GM19351 (cell line): ENCODE data around the gene ELMO1.

Source experiments
- ATAC-seq: cut with Tn5 transposase; IDR thresholded peaks from one replicate; pipeline ENCODE4 v1.9.1; 2021; ENCODE audit warnings: mild to moderate bottlenecking, moderate library complexity; ENCODE audit not compliant: unreplicated experiment

ELMO1 gene

GRCh38 chr7:37234334-37234733, 214.3 kb downstream of the ELMO1 start:
- no peak for ATAC-seq

- no peak for ATAC-seq
These were observed 217.1 kb downstream of the ELMO1 start for GRCh38 chr7:37231613-37232012.

GRCh38 chr7:37230221-37230620, 218.4 kb downstream of the ELMO1 start:
- ATAC-seq = no peak

- ATAC-seq = no peak
These were observed 219.3 kb downstream of the ELMO1 start for GRCh38 chr7:37229381-37229780.

GRCh38 chr7:37225285-37225969, 223.2 kb downstream of the ELMO1 start:
- no peak for ATAC-seq

GRCh38 chr7:37224746-37225145, 223.9 kb downstream of the ELMO1 start:
- no peak for ATAC-seq

- ATAC-seq = no peak
These were observed 228.0 kb downstream of the ELMO1 start for GRCh38 chr7:37220664-37221063.

- no peak for ATAC-seq
These were observed 229.7 kb downstream of the ELMO1 start for GRCh38 chr7:37218956-37219355.

- ATAC-seq = no peak
These were observed 231.7 kb downstream of the ELMO1 start for GRCh38 chr7:37216923-37217322.

- no peak for ATAC-seq
These were observed 232.4 kb downstream of the ELMO1 start for GRCh38 chr7:37216156-37216852.

- no peak for ATAC-seq
These were observed 233.3 kb downstream of the ELMO1 start for GRCh38 chr7:37215290-37215923.

- no peak for ATAC-seq
These were observed 236.1 kb downstream of the ELMO1 start for GRCh38 chr7:37212556-37212955.

GRCh38 chr7:37212051-37212450, 236.6 kb downstream of the ELMO1 start:
- no peak for ATAC-seq

GRCh38 chr7:37211097-37211880, 237.4 kb downstream of the ELMO1 start:
- ATAC-seq = no peak

- ATAC-seq = no peak
These were observed 239.5 kb downstream of the ELMO1 start for GRCh38 chr7:37209195-37209594.

- peak; percentile 87 for ATAC-seq
These were observed 240.1 kb downstream of the ELMO1 start for GRCh38 chr7:37208528-37208927.

GRCh38 chr7:37206192-37206591, 242.5 kb downstream of the ELMO1 start:
- no peak for ATAC-seq

GRCh38 chr7:37205451-37205850, 243.2 kb downstream of the ELMO1 start:
- no peak for ATAC-seq

- ATAC-seq = no peak
These were observed 246.8 kb downstream of the ELMO1 start for GRCh38 chr7:37201876-37202198.

- ATAC-seq = peak; percentile 75
These were observed 247.4 kb downstream of the ELMO1 start for GRCh38 chr7:37201003-37201875.
